HG02798 (cell line): ENCODE measurements around the gene AKIP1.
"Not testable (repeated sequence)": the region's sequence is repeated elsewhere in the genome, so short reads cannot be mapped to it uniquely, and the experiment has no call there.

Experiments used
- ATAC-seq: cut with Tn5 transposase; IDR thresholded peaks from one replicate; pipeline ENCODE4 v1.9.1; 2021; ENCODE audit warnings: mild to moderate bottlenecking; ENCODE audit not compliant: unreplicated experiment, poor library complexity

Gene AKIP1

DNA sequence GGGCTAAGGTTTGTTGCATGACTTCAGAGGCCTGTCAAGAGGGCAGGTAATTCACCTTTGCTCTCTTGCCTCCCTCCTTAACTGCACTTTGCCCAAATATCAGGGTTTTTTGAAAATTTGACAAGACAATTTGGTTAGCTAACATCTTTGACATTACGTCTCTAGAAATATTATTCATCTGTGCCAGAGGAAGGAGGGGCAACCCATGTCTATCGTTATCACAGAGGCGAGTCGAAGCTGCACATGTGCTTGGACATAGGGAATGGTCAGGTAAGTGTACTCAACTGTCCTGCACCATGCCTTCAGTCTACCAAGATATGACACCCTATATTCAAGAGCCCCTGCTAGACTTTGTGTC is 3.7 kb downstream of the AKIP1 start:
- no peak for ATAC-seq

DNA sequence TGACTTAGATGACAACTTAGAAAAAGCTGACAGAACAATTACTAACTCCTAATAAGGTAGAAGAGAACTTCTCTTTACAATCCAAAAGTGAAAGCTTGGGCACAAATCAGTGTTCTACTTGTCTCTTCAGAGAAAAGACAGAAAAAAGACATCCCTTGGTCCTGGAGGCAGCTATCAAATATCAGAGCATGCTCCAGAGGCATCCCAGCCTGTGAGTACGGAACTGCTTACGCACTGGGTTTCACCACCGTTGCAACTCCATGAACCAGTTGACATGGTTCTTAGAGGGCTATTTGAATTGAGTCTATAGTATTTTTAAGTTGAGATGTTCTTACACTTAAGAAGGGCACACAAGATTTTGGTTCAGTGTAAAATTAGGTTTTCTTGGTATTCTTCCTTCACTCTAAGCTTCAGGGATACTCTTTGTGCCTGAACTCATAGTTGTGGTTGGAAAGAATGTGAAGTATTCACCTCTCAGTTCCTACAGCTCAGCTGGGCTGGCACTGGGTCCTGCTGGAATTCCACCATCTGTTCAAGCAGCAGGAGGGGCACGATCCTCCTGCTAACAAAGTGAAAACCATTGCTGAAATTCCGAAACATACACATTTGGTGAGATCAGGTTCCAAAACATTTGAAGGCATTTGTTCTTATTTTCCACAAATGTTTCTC is 6.3 kb downstream of the AKIP1 start:
- no peak for ATAC-seq

DNA sequence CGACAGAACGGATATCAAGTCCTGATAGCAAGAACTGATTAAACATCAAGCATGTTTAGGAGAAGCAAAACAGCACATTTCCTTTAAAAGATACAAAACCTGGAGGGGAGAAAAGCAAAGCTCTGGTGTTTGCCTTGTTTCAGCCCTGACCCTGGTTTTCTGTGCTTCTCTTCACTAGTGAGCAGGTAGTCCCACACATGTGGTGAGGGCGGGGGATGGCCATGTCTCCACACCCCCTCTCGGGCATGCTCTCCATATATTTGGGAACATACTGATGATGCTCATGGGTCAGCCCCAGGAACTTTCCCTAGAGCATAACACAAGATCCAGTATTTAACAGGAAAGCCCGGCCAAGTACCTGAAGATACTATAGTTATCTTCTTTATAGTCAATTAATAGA is 11.7 kb downstream of the AKIP1 start:
- no peak for ATAC-seq

DNA sequence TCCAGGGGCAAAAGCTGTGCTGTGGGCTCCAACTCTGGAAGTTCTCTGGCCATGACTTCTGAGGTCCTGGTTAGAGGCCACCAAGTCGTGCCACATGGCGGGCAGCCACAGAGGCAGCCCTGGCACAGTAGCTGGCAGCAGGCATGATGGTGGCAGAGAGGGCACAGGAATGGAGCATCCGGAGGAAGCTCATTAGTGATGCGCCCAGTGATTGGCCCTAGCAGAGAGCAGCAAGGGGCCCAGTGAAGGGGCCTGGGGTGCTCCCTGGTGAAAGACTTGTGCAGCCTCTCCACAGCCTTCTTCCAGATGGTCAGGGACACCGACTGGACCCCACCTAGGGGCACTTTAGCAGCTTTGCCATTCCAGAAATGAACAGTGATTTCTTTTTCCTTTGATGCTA is 14.7 kb downstream of the AKIP1 start:
- no peak for ATAC-seq

DNA sequence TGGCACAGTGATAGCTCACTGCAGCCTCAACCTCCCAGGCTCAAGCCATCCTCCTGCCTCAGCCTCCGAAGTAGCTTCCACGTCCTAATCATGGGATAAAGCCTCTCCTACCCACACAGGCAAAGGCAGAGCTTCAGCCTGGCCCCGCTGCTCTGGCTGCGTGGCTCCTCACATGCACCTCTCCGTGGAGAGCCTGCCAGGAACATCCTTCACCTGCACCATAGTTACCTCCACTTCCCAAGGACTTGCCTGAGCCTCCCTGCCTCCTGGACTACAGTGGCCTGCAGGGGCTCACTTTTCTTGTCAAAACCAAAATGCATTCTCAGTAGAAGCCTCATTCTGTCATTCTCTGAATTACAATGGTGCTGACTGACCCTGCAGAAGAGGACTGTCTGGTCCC is 15.2 kb downstream of the AKIP1 start:
- no peak for ATAC-seq

DNA sequence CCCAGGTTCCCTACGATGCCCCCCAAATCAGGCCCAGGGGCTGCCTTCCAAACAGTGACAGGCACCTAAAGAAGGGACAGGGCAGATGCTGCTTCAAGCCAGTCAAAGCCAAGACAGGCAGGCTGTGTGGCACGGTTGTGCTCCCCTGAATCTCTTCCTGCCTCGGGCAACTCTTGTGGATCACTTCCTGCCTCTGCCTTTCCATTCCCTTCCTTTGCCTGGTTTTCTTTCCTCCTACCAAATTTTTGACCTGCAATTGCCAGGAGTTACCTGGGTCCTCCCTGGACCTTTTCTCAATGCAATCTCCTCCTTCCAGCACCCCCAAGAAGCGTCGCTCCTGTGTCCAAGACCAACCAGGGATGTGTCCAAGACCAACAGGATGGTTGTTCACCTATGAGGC is 16.2 kb downstream of the AKIP1 start:
- no peak for ATAC-seq

DNA sequence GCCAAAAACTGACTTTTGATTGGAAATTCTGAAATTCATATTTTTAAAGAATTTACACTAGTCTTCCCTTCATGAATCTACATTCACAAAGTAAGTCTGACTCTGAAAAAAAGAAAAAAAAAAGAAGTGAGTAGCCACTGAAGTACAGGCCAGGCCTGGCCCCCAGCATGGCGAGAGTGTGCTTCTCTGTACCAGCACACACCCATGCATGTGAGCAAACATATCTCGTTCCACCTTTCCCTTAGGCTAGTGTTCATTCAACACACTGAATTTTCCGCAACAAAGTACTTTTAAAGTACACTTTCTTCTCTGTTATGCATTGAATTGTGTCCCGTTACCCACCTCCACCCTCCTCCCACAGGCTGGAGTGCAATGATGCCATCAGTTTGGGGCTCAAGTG is 17.2 kb downstream of the AKIP1 start:
- ATAC-seq = no peak

DNA sequence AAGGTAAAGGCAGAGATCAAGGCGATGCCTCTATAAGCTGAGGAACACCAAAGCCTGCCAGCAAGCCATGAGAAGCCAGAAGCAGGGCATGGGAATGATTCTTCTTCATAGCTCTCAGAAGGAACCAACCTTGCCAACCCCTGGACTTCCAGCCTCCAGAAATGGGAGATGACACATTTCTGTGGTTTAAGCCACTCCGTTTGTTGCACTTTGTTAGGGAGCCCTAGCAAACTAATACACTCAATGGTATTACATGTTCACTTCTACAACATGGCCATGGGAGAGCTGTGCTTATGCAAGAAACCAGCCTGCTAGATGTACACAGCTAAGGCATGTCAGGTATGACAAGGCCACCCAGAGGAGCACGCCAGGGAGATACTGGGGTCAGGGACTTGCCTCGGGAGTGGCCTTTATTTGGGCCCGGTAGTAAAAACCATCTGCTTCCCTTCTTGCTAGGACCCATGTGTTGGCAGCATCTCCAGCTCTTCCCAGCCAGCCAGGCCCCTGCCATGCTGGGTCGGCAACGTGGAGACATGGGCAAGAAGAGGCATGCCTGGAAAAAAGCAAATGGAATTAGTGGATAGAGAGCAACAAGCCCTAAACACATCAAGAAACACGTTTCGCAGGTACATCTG is 18.1 kb downstream of the AKIP1 start:
- ATAC-seq = no peak

DNA sequence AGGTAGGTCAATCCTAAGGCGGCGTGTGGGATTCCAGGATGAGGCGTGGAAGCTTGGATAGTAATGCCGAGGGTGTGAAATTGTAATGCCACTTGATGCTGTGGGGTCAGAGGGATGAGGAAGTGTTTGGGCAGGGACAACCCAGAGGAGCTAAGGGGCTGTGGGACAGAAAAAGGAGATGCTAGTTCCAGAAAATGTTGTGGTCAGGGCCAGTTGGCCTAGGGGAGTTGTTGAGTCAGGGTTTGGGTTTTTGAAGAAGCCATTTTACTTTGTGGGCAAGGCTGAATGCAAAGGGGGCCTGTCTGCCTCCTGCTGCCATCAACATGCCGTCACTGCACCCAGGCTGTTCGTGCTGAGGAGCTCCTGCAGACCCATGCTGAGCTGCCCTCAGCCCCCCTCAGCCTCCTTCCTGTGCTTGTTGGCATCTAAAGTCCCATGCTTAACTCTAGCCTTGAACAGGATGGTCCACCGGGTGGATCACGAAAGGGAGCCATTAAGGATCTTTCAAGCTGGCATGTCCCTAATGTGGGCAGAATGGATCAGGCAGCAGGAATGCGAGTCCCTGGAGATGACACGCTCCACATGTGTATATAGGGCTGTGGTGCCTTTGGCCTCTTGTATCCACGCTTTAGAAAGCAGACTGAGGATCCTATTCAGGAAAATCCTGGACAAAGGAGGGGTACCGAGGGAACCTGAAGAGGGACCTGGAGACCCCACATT is 19.6 kb downstream of the AKIP1 start:
- ATAC-seq = no peak

DNA sequence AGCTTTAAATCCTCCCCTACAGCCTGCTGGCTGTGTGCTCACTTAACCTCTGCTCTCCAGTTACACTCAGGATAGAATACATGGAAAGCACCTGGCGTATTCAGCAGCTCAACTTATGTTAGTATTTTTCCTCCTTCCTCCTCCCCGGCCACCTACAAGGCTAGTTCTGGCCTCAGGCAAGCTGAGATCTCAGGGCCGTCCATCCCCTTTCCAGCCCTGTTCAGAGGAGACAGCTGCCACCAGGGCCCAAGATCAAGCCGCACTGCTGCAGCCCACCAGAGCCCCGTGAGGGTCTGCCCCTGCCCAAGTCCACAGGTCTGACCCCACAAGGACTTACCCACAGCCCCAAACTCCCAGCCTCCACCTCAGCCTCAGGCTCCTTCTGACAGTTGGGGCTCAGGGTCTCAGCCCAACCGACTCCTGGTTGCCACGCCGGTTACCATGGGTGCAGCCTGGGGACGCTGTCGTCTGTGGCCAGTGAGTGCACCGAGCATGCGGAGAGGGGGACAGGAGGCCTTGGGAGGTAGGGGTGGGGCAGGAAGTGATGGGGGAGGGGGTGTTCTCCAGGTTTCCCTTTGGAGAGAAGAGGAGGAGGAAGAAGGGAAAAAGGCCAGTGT is 21.7 kb downstream of the AKIP1 start, which contains the start of gene C11orf16:
TSS of gene C11orf16 (minus strand) at position 384 of the 617 bp plus-strand sequence. CDS start 639 bp downstream, outside the sequence.
- ATAC-seq = no peak

DNA sequence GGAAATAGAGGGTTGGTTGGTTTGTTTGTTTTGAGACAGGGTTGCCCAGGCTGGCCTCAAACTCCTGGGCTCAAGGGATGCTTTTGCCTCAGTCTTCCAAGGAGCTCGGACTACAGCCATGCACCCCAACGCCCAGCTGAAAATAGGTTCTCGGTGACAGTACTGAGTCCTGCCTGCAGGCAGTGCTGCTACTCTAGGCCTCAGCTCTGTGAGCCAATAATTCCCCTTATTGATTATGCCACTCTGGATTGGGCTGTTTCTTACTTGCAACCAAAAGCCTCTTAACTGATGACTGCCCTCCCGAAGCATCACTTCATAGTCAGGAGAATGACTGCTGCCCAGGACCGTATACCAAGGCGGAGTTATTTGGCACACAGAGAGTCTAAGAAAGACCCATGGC is 22.9 kb downstream of the AKIP1 start:
- no peak for ATAC-seq

DNA sequence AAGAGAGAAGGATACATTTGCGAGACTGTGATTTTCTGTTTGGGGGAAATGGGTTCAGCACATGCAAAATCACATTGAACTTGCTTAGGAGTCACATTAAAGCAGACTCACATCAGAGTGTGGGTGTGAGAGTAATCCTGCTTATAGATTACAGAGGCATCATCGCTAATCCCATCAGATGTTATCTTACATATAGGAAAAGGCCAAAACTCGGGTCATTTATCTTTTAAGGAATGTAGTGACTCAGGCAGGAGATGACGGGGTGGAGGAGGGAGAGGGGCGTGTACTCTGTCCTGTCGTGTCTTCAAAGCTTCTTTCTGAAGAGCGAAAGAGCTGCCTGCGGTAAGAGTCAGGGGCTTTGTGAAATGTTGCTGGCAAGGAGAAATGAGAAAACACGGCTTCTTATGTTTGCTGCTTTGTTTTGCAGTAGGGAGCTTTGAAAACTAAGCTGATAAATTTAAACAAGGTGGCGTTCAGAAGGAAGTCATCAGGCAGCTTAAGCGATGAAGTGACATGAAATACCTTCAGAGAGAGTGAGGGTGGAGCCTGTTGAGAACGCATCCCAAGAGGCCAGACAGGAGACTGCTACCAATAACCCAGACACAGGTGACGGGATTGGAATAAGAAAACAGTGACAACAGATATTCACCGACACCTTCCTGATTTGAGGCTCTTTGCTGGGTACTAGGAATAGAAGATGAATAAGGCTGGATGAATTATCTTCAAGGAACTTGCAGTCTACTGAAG is 23.9 kb downstream of the AKIP1 start:
- ATAC-seq = no peak

DNA sequence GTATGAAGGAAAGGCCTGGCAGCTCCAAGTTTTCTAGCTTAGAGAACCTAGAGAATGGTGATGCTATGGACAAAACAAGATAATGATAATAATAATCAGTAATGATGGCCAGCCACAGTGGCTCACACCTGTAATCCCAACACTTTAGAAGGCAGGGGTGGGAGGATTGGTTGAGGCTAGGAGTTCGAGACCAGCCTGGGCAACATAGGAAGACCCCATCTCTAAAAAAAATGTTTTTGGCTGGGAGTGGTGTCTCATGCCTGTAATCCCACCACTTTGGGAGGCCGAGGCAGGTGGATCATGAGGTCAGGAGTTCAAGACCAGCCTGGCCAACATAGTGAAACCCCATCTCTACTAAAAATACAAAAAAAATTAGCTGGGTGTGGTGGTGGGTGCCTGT is 24.8 kb downstream of the AKIP1 start:
- ATAC-seq = not testable (repeated sequence)

DNA sequence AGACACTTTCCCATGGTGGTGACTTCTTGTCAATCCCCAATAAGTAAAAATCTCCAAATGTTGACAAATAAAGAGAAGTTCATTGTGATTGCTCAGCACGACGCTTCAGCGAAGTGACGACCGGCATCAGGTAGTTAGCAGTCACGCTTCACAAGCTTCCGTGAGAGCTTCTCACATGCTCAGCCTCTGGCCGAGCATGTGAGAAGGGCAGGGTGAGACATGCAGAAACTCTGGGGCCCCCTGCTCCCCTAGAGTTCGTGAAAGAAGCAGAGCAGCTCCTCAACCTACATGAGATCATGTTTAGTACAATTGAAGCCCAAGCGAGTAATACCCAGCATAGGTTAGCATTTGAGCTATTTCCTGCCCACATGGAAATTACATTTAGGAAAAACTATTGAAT is 26.2 kb downstream of the AKIP1 start:
- no peak for ATAC-seq

DNA sequence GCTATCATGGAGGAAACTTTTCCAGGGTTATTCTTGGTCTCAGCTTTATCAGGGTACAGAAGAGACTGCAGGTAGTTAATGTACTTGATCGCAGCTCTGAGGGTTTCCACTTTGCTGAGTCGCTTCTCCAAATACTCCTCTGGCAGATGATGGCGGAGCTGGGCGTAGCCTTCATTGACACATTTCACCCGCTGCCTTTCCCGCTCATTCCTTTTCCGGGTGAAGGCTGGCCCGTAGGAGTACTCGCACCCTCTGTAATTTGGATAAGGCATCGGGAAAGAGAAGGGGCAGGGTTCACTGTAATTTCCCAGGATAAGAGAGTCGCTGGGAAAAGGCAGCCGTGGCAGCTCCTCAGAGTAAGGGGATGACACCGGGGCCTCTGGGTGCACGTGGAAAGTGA is 26.7 kb downstream of the AKIP1 start:
- no peak for ATAC-seq

DNA sequence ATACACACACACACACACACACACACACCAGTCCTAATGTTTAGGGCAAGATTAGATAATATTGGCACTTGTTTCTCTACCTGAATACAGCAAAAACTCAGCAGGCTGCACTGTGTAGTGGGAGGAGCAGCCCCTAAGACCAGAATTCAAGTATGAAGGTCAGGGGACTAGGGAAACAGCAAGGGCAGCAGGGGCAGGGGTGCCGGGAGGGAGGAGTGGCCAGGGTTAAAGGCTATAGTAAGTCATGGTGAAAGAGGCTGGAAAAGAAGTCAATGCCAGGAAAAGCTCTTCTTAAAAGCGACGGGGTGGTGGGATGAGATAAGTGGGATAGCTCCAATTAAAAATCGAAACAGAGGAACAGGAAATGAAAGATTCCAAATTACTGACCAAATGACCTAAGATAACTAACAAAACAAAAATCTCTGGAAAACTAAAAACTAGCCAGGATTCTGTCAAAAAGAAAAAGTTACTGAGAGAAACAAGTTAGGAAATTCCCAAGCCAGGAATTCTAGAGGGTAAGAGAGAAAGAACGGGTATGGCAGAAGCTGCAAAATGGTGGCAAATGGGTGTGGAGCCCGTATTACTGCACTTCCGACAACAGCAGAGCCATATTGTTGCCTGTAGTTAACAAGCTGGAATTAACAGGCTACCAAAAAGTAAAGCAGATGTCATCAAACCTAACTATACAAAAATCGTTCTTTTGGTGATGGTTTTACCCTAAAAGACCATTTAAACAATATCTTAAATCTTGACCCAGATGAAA is 30.5 kb downstream of the AKIP1 start:
- ATAC-seq = no peak

DNA sequence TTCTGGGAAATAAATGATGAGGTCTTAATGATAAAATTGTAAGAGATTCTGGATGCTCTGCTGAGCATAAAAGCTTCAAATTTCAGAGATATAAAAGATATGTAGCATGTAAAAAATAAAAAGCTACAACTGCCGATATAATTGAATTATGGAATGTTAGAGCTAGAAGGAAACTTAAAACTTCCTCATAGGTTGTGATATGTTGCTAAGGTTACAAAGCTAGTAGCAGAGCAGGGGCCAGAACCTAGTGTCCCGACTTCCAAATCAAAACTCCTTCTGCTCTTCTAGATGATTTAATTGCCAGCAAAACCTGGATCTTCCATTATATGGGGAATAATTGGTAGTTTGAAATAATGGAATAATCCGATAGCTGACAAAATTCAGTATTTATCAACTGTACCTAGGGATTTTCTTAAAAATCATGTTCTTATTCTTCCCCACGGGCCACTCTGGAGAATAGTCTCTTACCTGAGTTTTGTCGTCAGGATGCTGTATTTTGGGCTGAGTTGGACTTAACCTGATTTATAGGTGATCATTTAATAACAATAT is 31.6 kb downstream of the AKIP1 start, which contains the start of gene ASCL3:
TSS of gene ASCL3 (minus strand) at position 499 of the 549 bp plus-strand sequence. CDS start 4,855 bp downstream, outside the sequence.
- ATAC-seq = no peak

DNA sequence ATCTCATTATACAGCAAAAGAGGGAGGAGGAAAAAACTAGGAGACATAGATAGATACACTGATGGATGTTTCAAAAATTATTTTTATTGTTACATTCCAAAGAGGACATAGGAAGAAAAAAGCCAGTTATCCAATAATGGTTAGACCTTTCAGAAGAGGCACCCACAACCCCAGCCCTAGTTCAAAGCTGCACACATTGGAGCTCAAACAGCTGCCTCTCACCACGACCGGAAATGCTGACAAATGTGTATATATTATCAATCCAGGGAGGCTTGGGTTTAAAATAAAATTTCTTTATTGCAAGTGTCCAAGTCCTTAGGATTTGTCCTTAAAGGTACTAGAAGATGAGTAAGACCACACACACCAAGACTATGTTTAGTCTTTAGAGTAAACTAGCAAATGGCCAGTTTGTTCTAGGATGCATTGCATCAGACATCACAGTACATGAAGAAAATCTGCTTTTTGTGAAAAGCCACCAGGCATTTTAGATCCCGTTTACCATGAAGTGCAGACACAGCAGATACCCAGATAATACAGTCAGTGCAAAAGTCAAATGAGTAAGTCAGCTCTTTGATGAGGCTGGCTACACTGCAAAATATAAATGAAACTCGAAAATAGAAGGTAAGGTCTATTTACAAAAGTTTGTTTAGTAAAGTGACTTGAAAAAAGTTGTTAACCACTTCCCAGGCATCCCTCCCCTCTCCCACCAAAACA is 36.4 kb downstream of the AKIP1 start:
- ATAC-seq = no peak

DNA sequence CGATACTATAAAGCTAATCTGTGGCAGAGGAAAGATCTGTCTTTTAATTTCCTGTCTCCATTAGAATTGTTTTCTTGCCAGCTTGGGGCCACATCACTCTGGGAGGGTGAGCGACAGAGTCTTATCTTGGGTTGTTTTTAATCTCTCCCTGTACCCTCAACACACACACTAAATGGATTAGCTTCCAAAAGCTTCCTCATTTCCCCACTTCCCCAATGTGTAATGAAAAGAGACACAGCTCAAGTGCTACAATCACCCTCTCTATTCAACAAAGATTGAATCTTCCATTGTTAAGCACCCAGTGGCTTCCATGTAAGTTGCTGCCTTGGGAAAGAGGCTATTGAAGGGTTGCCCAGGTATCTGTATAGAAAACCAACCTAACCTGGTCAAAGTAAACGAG is 37.9 kb downstream of the AKIP1 start:
- ATAC-seq = no peak
